HG03097 (cell line): ENCODE results near the gene PRPF6.

Experiments used
- ATAC-seq: cut with Tn5 transposase; IDR thresholded peaks from one replicate; pipeline ENCODE4 v1.9.1; 2021; ENCODE audit not compliant: unreplicated experiment, low FRiP score

Gene PRPF6

GRCh38 chr20:64062276-64062595, 81.3 kb downstream of the PRPF6 start:
- no peak for ATAC-seq

GRCh38 chr20:64062596-64063388, 81.9 kb downstream of the PRPF6 start, which contains the start of gene TCEA2:
Gene TCEA2 (plus strand): TSS chr20:64063198. CDS start chr20:64063313, 115 bp downstream.
- ATAC-seq: peak; percentile 58

DNA sequence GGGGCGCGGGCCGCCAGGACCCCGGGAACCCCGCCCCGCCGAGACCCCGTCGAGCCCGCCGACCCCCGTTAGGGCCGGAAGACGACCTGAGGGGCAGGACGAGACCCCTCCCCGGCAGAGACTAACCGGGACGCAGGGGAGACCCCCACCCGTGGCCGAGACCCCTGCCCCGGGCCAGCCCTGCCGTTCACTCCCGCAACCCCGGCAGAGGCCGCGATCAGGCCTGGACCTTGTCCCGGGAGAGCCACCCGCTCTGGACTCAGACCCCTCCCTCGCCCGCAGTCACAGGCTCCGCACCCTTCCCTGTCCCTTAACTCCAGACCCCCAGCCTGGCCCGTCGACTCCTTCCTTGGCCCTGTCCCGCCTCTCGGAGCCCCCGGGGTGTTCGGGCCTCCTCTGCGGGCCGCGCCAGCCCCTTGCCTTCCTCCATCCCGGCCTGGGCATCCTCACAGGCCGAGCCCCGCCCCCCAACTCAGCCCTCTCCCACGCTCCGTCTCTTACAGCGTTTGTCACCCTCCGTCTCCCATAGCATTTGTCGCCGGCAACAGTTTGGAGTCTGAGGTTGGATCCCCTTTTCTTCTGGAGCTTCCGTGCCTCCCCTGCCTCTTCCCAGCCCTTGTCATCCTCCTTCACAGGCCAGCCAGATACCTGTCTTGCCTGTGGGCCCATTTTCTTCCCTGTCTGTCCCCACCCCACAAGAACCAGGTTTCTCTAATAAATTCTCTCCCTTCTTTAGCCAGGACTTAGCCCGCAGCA, 82.6 kb downstream of the PRPF6 start:
- no peak for ATAC-seq

DNA sequence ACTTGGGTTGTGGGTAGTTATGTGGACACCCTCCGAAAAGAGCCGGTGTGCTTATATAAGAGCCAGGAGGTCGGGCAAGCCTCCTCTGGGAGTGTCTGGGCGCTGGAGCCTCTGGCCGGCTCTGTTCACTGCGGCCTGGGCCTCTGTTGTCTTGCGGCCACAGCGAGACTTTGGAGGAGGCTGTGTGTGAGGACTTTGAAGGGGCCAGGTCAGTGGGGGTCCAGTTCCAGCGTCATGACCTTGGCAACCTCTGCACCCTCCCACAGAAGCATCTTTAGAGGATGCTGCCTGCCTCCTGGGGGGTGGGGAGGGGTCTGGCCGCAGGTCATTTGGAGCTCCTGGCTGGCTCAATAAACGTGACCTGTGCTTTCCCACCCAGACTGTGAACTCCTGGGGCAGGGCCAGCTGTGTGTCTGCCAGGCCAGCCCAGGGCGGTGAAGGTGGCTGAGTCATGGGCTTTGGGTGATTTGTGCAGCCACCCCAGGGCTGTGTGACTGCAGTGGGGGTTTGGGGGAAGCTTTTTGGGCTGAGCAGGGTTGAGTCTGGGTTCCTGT, 83.3 kb downstream of the PRPF6 start:
- no peak for ATAC-seq

DNA sequence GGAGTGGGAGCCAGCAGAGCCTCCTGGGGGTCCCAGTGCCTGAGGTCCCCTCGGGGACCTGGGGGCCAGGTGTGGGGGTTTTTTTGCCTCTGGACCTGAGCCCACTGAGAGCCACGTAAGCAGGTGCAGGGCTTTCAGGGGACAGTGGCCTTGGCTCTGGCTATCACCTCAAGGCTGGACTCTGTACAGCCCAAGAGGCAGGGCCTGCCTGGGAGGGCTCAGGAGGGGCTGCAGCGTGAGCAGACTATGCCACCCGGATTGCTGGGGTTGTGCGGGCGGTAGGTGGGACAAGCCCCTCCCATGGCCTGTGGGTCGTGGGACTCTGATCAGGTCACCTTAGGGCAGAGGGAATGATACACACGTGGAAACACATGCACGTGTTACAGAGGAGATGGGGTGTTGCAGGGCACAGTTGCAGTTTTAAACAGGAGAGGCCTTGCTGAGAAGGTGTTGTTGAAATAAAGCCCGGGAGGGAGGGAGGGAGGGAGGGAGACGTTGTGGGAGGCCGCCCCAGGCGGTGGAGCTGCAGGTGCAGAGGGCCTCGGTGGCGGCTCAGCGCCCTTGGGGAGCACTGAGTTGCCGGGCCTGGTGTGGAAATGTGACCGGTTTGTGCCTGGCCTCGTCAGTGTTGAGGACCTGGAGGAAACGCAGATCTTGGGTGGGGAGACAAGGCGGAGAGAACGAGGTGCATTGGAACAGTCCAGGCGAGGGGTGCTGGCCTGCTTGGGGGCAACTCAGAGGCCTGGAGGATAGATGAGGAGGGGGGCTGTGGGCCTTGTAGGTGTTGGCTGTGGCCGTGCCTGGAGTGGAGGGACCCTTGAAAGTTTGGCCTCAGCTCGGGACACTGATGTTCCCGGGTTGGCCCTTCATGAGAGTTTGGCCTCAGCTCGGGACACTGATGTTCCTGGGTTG, 84.4 kb downstream of the PRPF6 start:
- no peak for ATAC-seq

GRCh38 chr20:64065974-64066343, 85.0 kb downstream of the PRPF6 start:
- ATAC-seq: peak; percentile 42

DNA sequence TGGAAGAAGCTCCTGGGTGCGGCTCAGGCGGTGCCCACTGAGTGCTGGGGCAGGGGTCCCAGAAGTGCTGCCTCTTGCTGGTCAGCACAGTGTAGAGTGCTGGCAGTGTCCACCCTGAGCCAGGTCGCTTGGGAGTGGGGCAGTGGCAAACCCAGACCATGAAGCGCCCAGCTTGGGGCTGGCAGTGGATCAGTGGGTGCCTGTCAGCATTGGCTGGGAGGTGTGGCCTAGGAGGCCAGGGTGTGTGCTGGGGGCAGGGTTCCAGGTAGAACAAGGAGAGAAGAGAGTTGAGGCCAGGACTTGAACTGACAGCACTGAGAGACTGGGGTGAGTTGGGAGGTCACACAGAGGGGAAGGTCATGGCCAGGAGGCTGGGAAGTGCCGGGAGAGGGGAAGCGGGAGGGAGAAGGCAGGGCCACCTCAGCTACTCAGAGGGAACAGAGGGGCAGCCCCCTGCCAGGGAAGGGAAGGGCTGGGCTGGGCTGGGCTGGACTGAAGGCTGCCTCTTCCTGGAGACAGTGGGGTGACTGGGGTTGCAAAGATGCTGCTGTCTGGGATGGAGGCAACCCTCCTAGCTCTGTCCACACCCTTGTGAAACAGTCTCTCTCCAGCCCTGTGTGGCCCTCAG, 86.2 kb downstream of the PRPF6 start:
- ATAC-seq: no peak

- ATAC-seq: no peak
Observed at GRCh38 chr20:64067733-64068307, 86.9 kb downstream of the PRPF6 start.

DNA sequence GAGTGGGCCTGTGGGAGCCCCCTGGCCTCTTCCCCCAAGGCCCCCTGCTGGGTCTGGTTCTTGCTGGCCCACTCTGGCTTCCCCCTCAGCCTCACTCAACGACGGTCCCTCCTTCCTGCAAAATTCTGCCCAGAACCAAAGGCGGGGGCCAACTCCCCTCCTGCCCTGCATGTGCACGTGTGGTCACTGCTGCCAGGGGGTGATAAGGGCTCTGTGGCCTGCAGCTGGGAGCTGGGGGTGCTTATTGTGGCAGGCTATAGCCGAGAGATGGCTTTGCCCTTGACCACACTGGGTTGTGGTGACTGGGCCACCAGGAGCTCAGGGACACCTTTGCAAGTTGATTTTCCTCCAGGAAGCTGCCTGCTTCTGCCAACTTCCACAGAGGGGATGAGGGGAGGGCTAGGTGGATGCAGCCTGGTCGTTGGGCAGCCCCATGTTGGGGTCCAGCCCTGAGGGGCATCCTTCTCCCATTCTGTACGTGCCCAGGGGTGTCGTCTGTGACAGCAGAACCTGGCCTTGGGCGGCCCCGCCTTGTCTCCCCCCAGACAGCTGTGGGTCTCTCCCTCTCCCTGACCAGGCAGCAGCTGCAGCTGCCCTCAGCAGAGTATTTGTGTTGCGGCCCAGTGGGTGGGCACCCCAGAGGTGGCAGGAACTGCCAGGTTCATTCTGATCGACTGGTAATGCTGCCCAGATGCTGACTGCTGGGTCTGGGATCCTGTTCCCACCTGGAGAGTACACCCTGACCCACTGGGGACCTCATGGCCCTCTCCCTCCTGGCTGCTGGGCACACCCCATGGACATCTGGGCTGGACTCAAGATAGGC, 87.7 kb downstream of the PRPF6 start:
- no peak for ATAC-seq

- ATAC-seq: no peak
Observed at GRCh38 chr20:64069209-64069613, 88.3 kb downstream of the PRPF6 start.

DNA sequence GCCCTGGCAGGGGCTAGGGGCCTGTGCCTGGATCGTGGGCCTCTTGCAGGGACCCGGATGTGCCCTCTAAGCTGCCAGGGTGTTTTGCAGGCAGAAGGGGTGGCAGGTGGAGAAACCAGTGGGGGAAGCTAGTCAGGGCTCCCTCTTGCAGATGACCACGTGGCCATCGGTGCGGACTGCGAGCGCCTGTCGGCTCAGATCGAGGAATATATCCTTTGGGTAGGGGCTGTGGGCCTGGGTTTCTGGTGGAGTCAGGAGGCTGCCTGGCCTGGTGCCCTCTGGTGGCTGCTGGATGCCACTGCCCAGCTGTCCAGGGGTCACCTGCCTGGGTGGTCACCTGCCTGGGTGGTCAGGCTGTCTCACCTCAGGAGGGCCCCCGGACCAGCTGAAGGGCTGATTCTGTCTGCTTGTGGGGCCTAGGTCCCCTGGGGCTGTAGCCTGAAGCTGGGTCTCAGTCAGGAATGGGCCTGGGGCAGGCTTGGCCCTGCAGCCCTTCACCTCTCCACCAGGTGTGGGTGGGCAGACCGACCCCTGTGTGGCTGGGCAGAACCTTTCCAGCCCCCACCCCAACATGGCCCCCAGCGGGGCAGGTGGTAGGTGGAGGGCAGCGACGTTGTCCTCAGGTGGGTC, 88.8 kb downstream of the PRPF6 start:
- no peak for ATAC-seq

DNA sequence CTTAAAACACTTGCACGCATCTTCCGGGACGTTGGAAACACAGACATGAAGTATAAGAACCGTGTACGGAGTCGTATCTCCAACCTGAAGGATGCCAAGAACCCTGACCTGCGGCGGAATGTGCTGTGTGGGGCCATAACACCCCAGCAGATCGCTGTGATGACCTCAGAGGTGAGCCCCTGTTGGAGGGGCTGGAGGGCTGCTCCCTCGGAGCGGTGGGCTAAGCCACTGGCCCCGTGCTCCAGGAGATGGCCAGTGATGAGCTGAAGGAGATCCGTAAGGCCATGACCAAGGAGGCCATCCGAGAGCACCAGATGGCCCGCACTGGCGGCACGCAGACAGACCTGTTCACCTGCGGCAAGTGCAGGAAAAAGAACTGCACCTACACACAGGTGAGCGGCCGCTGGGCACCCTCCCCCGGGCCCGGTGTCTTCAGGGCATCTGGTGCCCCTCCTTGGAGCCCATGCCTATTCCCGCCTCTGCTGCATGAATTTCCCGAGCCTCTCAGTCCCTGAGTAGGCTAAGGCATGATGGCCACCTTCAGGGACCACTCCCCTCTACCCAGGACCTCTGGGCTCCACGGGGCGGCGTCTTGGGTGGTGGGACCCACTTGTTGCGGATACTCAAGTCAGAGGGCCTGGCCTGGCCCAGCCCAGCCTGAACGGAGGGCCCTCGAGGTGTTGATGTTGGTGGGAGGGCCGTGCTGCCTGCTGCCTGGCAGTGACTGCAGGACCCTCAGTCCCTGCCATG, 89.5 kb downstream of the PRPF6 start:
- no peak for ATAC-seq

DNA sequence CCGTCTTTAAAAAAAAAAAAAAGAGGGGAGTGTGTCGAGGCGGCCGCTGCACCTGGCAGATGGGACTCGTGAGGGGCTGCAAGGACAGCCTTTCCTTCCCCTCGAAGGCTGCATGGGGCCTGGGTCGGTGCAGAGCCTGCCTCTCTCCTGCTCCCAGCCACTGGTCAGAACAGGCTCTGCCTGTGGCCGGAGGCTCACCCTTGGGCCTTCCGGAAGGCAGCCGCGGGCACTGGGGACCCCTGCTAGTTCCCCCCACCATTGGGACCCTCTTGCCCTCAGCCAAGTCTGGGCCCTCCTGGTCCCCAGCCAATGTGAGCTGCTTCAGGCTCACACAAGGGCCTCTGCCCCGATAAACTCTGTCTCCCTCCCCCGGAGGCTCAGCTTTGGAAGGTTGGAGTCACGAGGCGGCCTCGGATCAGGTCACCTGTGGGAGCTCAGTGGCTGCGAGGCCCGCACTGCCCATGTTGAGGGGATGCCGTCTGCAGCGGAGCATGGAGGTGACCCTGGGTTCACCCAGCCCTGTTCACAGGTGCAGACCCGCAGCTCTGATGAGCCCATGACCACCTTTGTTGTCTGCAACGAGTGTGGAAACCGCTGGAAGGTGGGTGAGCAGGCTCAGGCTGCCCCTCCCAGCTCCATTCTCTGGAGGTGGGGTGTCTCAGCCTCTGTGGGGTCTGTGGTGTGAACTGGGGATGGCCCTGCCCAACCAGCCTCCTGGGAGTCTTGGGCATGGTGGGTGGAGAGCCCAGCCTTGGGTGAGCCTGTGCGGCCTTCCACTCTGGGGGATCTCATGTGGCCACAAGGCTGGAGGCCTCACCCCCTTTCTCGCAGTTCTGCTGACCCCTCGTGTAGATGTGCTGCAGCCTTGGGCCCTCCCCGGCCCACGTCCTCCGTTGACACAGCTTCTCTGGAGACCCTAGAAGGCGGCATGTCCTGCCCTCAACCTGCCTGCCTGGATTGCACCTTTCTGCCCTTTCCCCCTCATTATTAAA, 90.7 kb downstream of the PRPF6 start:
- no peak for ATAC-seq

DNA sequence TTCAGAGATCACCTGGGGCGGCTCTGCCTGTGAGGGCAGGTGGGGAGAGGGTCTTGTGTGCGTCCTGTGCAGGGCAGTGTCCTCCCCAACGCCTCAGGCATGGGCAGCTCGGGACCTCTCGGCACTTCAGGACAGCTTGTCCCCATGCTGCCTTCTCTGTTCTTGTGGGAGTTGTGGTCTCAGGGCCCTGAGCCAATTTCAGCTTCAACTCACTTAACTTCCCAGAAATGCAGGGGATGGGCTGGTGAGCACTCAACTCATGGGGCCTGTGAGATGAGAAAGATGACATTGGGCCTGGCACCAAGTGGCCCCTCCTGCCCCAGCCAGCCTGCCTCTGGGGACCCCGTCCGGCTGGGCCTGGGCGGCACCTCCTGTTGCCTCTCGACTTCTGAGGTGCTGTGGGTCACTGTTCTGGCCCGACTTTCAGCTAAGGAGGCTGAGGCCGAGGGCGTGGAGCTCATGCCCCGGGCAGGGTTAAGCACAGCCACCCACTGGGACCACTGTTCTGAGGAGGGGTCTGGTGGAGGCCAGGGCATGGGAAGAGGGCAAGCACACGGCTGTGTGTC, 91.6 kb downstream of the PRPF6 start:
- ATAC-seq: no peak

GRCh38 chr20:64073476-64074183, 92.7 kb downstream of the PRPF6 start:
- ATAC-seq: no peak
